RPMI8226 (cell line): ENCODE measurements around the gene DCC.
A peak's percentile ranks its signal among the peaks of the same experiment; 100 is the strongest.
"Not testable (repeated sequence)": the region's sequence is repeated elsewhere in the genome, so short reads cannot be mapped to it uniquely, and the experiment has no call there.

ENCODE experiments used
- DNase-seq: peaks from one replicate; pipeline ENCODE4 v3.0.0-alpha.2; 2015

Gene DCC

GRCh38 chr18:52353589-52353988 is 13.6 kb downstream of the DCC start:
- DNase-seq: no peak

GRCh38 chr18:52363861-52364260 is 23.9 kb downstream of the DCC start:
- DNase-seq: no peak

- DNase-seq: not testable (repeated sequence)
These were observed 26.9 kb downstream of the DCC start for GRCh38 chr18:52366851-52367250.

- DNase-seq: no peak
These were observed 28.2 kb downstream of the DCC start for GRCh38 chr18:52367953-52368742.

GRCh38 chr18:52370841-52371240 is 30.8 kb downstream of the DCC start:
- no peak for DNase-seq

- no peak for DNase-seq
These were observed 36.1 kb downstream of the DCC start for GRCh38 chr18:52376104-52376503.

- DNase-seq: no peak
These were observed 37.1 kb downstream of the DCC start for GRCh38 chr18:52377094-52377493.

GRCh38 chr18:52386306-52386705 is 46.3 kb downstream of the DCC start:
- DNase-seq: no peak

- no peak for DNase-seq
These were observed 47.2 kb downstream of the DCC start for GRCh38 chr18:52387175-52387574.

- DNase-seq: peak; percentile 51
These were observed 52.0 kb downstream of the DCC start for GRCh38 chr18:52391810-52392559.

GRCh38 chr18:52394602-52395001 is 54.6 kb downstream of the DCC start:
- DNase-seq: peak; percentile 87

- peak; percentile 12 for DNase-seq
These were observed 55.3 kb downstream of the DCC start for GRCh38 chr18:52395146-52395852.

- no peak for DNase-seq
These were observed 61.2 kb downstream of the DCC start for GRCh38 chr18:52401236-52401635.

- DNase-seq: no peak
These were observed 62.8 kb downstream of the DCC start for GRCh38 chr18:52402814-52403213.

- DNase-seq: no peak
These were observed 63.5 kb downstream of the DCC start for GRCh38 chr18:52403291-52404021.

- no peak for DNase-seq
These were observed 68.9 kb downstream of the DCC start for GRCh38 chr18:52408800-52409302.

GRCh38 chr18:52409727-52410126 is 69.7 kb downstream of the DCC start:
- DNase-seq: peak; percentile 79

- DNase-seq: no peak
These were observed 75.1 kb downstream of the DCC start for GRCh38 chr18:52415131-52415530.

GRCh38 chr18:52422985-52423601 is 83.1 kb downstream of the DCC start:
- no peak for DNase-seq

- no peak for DNase-seq
These were observed 86.0 kb downstream of the DCC start for GRCh38 chr18:52426041-52426440.

- no peak for DNase-seq
These were observed 86.5 kb downstream of the DCC start for GRCh38 chr18:52426462-52426861.

GRCh38 chr18:52427521-52428175 is 87.7 kb downstream of the DCC start:
- no peak for DNase-seq
